OCI-LY1 (cell line): ENCODE results near the gene SEPTIN3.

Source experiments
- H2AFZ ChIP-seq: fragments of 200-600 bp; sonication (generic), shearing (Covaris generic); 2 replicates; pipeline ENCODE4 v1.6.0; 2014; ENCODE audit warnings: antibody characterized with exemption, mild to moderate bottlenecking, low read length
- H3F3A ChIP-seq: fragments of 200-600 bp; sonication (generic), shearing (Covaris generic); 2 replicates; pipeline ENCODE4 v1.6.0; 2014; ENCODE audit warnings: mild to moderate bottlenecking, antibody characterized with exemption, low read length, moderate library complexity; ENCODE audit not compliant: insufficient read depth
- H3K27ac ChIP-seq: fragments of 200-600 bp; sonication (generic); 2 replicates; pipeline ENCODE4 v1.5.1; 2014; ENCODE audit warnings: low read length, mixed run types, mild to moderate bottlenecking, low read depth; ENCODE audit not compliant: poor library complexity, severe bottlenecking
- H3K27me3 ChIP-seq: fragments of 200-600 bp; sonication (generic); 2 replicates; pipeline ENCODE4 v1.6.0; 2014; ENCODE audit warnings: antibody characterized with exemption, mild to moderate bottlenecking, low read length, moderate library complexity; ENCODE audit not compliant: insufficient read depth
- H3K36me3 ChIP-seq: fragments of 200-600 bp; sonication (generic); 2 replicates; pipeline ENCODE4 v1.6.1; 2014; ENCODE audit warnings: mild to moderate bottlenecking, antibody characterized with exemption, low read length, moderate library complexity, mixed read lengths; ENCODE audit not compliant: insufficient read depth
- H3K4me1 ChIP-seq: fragments of 200-600 bp; sonication (generic); 2 replicates; pipeline ENCODE4 v1.5.1; 2014; ENCODE audit warnings: mild to moderate bottlenecking, low read length, moderate library complexity; ENCODE audit not compliant: insufficient read depth, severe bottlenecking
- H3K4me2 ChIP-seq: fragments of 200-600 bp; sonication (generic), shearing (Covaris generic); 2 replicates; pipeline ENCODE4 v1.6.1; 2014; ENCODE audit warnings: low read length
- H3K4me3 ChIP-seq: fragments of 200-600 bp; sonication (generic); 2 replicates; pipeline ENCODE4 v1.5.1; 2014; ENCODE audit warnings: low read length, low read depth, mild to moderate bottlenecking, mixed read lengths; ENCODE audit not compliant: poor library complexity, severe bottlenecking
- H3K79me2 ChIP-seq: fragments of 200-600 bp; shearing (Covaris generic); 2 replicates; pipeline ENCODE4 v1.6.1; 2016; ENCODE audit warnings: mixed run types, low read length, mixed read lengths; ENCODE audit not compliant: insufficient read depth
- H3K9ac ChIP-seq: fragments of 200-600 bp; sonication (generic), shearing (Covaris generic); 2 replicates; pipeline ENCODE4 v1.6.1; 2014; ENCODE audit warnings: mild to moderate bottlenecking, low read length, mixed read lengths
- H3K9me2 ChIP-seq: fragments of 200-600 bp; sonication (generic), shearing (Covaris generic); 2 replicates; pipeline ENCODE4 v1.6.1; 2014; ENCODE audit warnings: low read depth, mild to moderate bottlenecking, low read length, mixed read lengths
- H3K9me3 ChIP-seq: fragments of 200-600 bp; shearing (Covaris generic); 2 replicates; pipeline ENCODE4 v1.6.1; 2014; ENCODE audit warnings: low read length, mixed read lengths
- H4K20me1 ChIP-seq: fragments of 200-600 bp; sonication (generic), shearing (Covaris generic); 2 replicates; pipeline ENCODE4 v1.6.0; 2016; ENCODE audit warnings: mild to moderate bottlenecking, low read length; ENCODE audit not compliant: insufficient read depth
- CTCF ChIP-seq: fragments of 200-600 bp; sonication (generic), shearing (Covaris generic); IDR thresholded peaks from 2 replicates; pipeline ENCODE4 v1.5.1; 2017; ENCODE audit warnings: mild to moderate bottlenecking, antibody characterized with exemption, low read length, moderate library complexity, mixed read lengths
- EZH2 ChIP-seq: fragments of 200-600 bp; sonication (generic), shearing (Covaris generic); IDR thresholded peaks from 2 replicates; pipeline ENCODE4 v1.8.0; 2017; ENCODE audit warnings: borderline replicate concordance, mixed run types, mild to moderate bottlenecking, antibody characterized with exemption, low read length, moderate library complexity, mixed read lengths

Gene SEPTIN3

GRCh38 chr22:41931701-41932269, 37.5 kb upstream of the SEPTIN3 start:
- Histone ChIP-seq H3K9me3 (no peaks in the 10 kb centered on the region), H3K79me2 (no peaks in the 10 kb centered on the region), H2AFZ (no peak overlapping the region), H3K4me1 (peaks cover 67% of the 10 kb centered on the region), H3K27ac (peak overlapping the region; percentile 64), H4K20me1 (no peaks in the 10 kb centered on the region), H3K36me3 (peaks cover 5% of the 10 kb centered on the region; the same call in 1 of the 2 replicates), H3F3A (no peaks in the 10 kb centered on the region), H3K4me2 (peak overlapping the region; percentile 8; the same call in 1 of the 2 replicates), H3K27me3 (peaks cover 5% of the 10 kb centered on the region; the same call in 1 of the 2 replicates), H3K9me2 (no peaks in the 10 kb centered on the region), H3K4me3 (no peak overlapping the region), H3K9ac (peak overlapping the region; percentile 10; the same call in 1 of the 2 replicates)
- TF ChIP-seq CTCF (0 out of 2 replicates have a peak, but pooled peaks have one; percentile 7), EZH2 (no peak)

GRCh38 chr22:41932353-41932752, 36.9 kb upstream of the SEPTIN3 start:
- H3K9ac ChIP-seq: no peak overlapping the region; the same call in 1 of the 2 replicates
- H3K27me3 ChIP-seq: no peaks in the 10 kb centered on the region
- H3K36me3 ChIP-seq: peaks cover 5% of the 10 kb centered on the region; the same call in 1 of the 2 replicates
- peak overlapping the region; percentile 8; the same call in 1 of the 2 replicates for H3K4me2 ChIP-seq
- peaks cover 68% of the 10 kb centered on the region for H3K4me1 ChIP-seq
- no peaks in the 10 kb centered on the region for H3K9me3 ChIP-seq
- H3K9me2 ChIP-seq: no peaks in the 10 kb centered on the region
- no peak for TF ChIP-seq CTCF
- no peak for TF ChIP-seq EZH2
- H2AFZ ChIP-seq: no peak overlapping the region
- H3K4me3 ChIP-seq: no peak overlapping the region
- no peaks in the 10 kb centered on the region for H4K20me1 ChIP-seq
- peak overlapping the region; percentile 64 for H3K27ac ChIP-seq
- peaks cover 5% of the 10 kb centered on the region; the same call in 1 of the 2 replicates for H3F3A ChIP-seq
- no peaks in the 10 kb centered on the region for H3K79me2 ChIP-seq

- H3K4me1 ChIP-seq: peaks cover 81% of the 10 kb centered on the region
- H3K27me3 ChIP-seq: no peaks in the 10 kb centered on the region
- no peaks in the 10 kb centered on the region for H3K9me2 ChIP-seq
- peak overlapping the region; percentile 1; the same call in 1 of the 2 replicates for H3K4me2 ChIP-seq
- no peak for TF ChIP-seq EZH2
- no peak for TF ChIP-seq CTCF
- H2AFZ ChIP-seq: no peak overlapping the region
- H3K27ac ChIP-seq: peak overlapping the region; percentile 96
- H3K36me3 ChIP-seq: peaks cover 13% of the 10 kb centered on the region; the same call in 1 of the 2 replicates
- no peak overlapping the region for H3K4me3 ChIP-seq
- H3K9me3 ChIP-seq: no peaks in the 10 kb centered on the region
- no peak overlapping the region; the same call in 1 of the 2 replicates for H3K9ac ChIP-seq
- H3K79me2 ChIP-seq: no peaks in the 10 kb centered on the region
- H4K20me1 ChIP-seq: no peaks in the 10 kb centered on the region
- H3F3A ChIP-seq: peaks cover 8% of the 10 kb centered on the region; the same call in 1 of the 2 replicates
Measured at GRCh38 chr22:41933411-41934177, 35.6 kb upstream of the SEPTIN3 start.
